OCI-LY3 (cell line): Measurements from ENCODE around the gene GFOD1.

ENCODE experiments used
- CTCF ChIP-seq: fragments of 200-600, 300-600 bp; sonication (generic); IDR thresholded peaks from 2 replicates; pipeline ENCODE4 v1.5.1; 2014; ENCODE audit warnings: antibody characterized with exemption, low read length, low read depth
- EZH2phosphoT487 ChIP-seq: fragments of 200-600 bp; shearing (Covaris generic); IDR thresholded peaks from 2 replicates; pipeline ENCODE4 v1.6.1; 2018; ENCODE audit warnings: antibody characterized with exemption, mixed run types, low read depth

GRCh38 chr6:13433709-13434121 is 53.7 kb downstream of the GFOD1 start:
- no peak for TF ChIP-seq CTCF
- TF ChIP-seq EZH2phosphoT487: no peak
